Activated naive CD4-positive, alpha-beta T cell treated with Interleukin-2 at 50 U/mL for 16 hours (primary cell): ENCODE measurements around the gene GBX1.

Source experiments
- DNase-seq: peaks from one replicate; pipeline ENCODE4 v3.0.0-alpha.2; 2020

The GBX1 gene

GRCh38 chr7:151172273-151173141 lies 5.0 kb upstream of the GBX1 start:
- DNase-seq = peak; percentile 81

- no peak for DNase-seq
Observed at GRCh38 chr7:151168787-151169162, 1.3 kb upstream of the GBX1 start.

- DNase-seq = peak; percentile 68
Observed at GRCh38 chr7:151168003-151168786, 701 bp upstream of the GBX1 start.

GRCh38 chr7:151166629-151167196 lies 781 bp downstream of the GBX1 start:
- no peak for DNase-seq

GRCh38 chr7:151161757-151162156 lies 5.7 kb downstream of the GBX1 start:
- DNase-seq = no peak

GRCh38 chr7:151157645-151158329 lies 9.7 kb downstream of the GBX1 start:
- no peak for DNase-seq

GRCh38 chr7:151152643-151153513 lies 14.6 kb downstream of the GBX1 start:
- DNase-seq = no peak

GRCh38 chr7:151150388-151150787 lies 17.1 kb downstream of the GBX1 start:
- no peak for DNase-seq

- no peak for DNase-seq
Observed at GRCh38 chr7:151148319-151149259, 18.9 kb downstream of the GBX1 start.

GRCh38 chr7:151146761-151147160 lies 20.7 kb downstream of the GBX1 start:
- no peak for DNase-seq

- no peak for DNase-seq
Observed at GRCh38 chr7:151144387-151144786, 23.1 kb downstream of the GBX1 start.

GRCh38 chr7:151143261-151144015 lies 24.1 kb downstream of the GBX1 start:
- no peak for DNase-seq

GRCh38 chr7:151142686-151143040 lies 24.8 kb downstream of the GBX1 start:
- DNase-seq = no peak

GRCh38 chr7:151141855-151142685 lies 25.4 kb downstream of the GBX1 start:
- no peak for DNase-seq

GRCh38 chr7:151141311-151141854 lies 26.1 kb downstream of the GBX1 start:
- DNase-seq = no peak

- DNase-seq = no peak
Observed at GRCh38 chr7:151140826-151141225, 26.7 kb downstream of the GBX1 start.

- DNase-seq = no peak
Observed at GRCh38 chr7:151139791-151140190, 27.7 kb downstream of the GBX1 start.

- DNase-seq = no peak
Observed at GRCh38 chr7:151139071-151139790, 28.3 kb downstream of the GBX1 start.
